ENCODE data around the gene SETD1A.

GRCh38 chr16:30946671-30947540 lies 10.6 kb upstream of the SETD1A start:
- no peak for TF ChIP-seq E2F6 (IDR thresholded peaks at IDR 0.05)
- TF ChIP-seq CHD2 (IDR thresholded peaks at IDR 0.05; ENCODE audit: low read length), result no peak
- TF ChIP-seq CTCF (IDR thresholded peaks at IDR 0.05; ENCODE audit: control extremely low read depth in 1 of 3, insufficient read depth in 1 of 3, low read depth in 1 of 3, low read length in 3 of 3), result no peak
- TF ChIP-seq ATF2 (IDR thresholded peaks at IDR 0.05; ENCODE audit: low read length), result no peak
- no peak for TF ChIP-seq RAD21 (IDR thresholded peaks at IDR 0.05 in 1 of 2, conservative IDR thresholded peaks at IDR 0.05 in 1 of 2; ENCODE audit: low read depth in 2 of 2, low read length in 2 of 2)
- no peak for TF ChIP-seq POLR2AphosphoS5 (IDR thresholded peaks at IDR 0.05; ENCODE audit: low read depth, low read length)
- TF ChIP-seq SP4 (IDR thresholded peaks at IDR 0.05; ENCODE audit: low read length), result no peak
- 0 out of 3 replicates have a peak, but pooled peaks of 1 of the 2 experiments have one; percentile 21 for TF ChIP-seq POLR2A (IDR thresholded peaks at IDR 0.05; ENCODE audit: control extremely low read depth in 1 of 2, low read depth in 2 of 2, low read length in 2 of 2)
- TF ChIP-seq ZNF274 (IDR thresholded peaks at IDR 0.05; ENCODE audit: borderline replicate concordance, extremely low read depth, low read length), result no peak
- TF ChIP-seq RBBP5 (IDR thresholded peaks at IDR 0.05; ENCODE audit: borderline replicate concordance, low read depth, low read length), result no peak

Measured in H1 (cell line).